A673 (cell line): ENCODE data around the gene KCNF1. TPM values are rescaled to one million over a fixed set of nuclear protein-coding genes. Genes with fewer than 3 reads are reported as not detected.

ENCODE experiments used
- BruUV-seq: library from RNA; stranded (reverse); fragments of 400-500 nt; replicated peaks from 2 replicates; lab custom pipeline; 2021; lab: Mats Ljungman, UMichigan
- CTCF ChIA-PET: fragments of 300-600 bp; sonication (Branson Sonifier 250); formaldehyde crosslinking; loops from one replicate; lab custom pipeline; 2022; ENCODE audit warnings: antibody characterized with exemption; lab: Charles Lee
- POLR2A ChIA-PET: fragments of 300-600 bp; sonication (Branson Sonifier 250); formaldehyde crosslinking; loops from one replicate; lab custom pipeline; 2022; ENCODE audit warnings: antibody characterized with exemption; ENCODE audit not compliant: low non-redundant PET; lab: Charles Lee
- DNase-seq: peaks from one replicate; pipeline ENCODE4 v3.0.0-alpha.2; 2015; ENCODE audit warnings: low spot score
- H3K27ac ChIP-seq: fragments of 200-600 bp; sonication (generic); 2 replicates; pipeline ENCODE4 v1.5.1; 2016; ENCODE audit warnings: mixed run types, low read depth, mild to moderate bottlenecking, mixed read lengths, antibody characterized with exemption, low read length; ENCODE audit not compliant: poor library complexity, severe bottlenecking
- H3K27me3 ChIP-seq: fragments of 200-600 bp; sonication (generic); replicated peaks from 2 replicates; pipeline ENCODE4 v1.6.1; 2017; ENCODE audit warnings: mixed run types, low read depth, mild to moderate bottlenecking, mixed read lengths, antibody characterized with exemption, low read length; ENCODE audit not compliant: insufficient read depth, poor library complexity
- H3K36me3 ChIP-seq: fragments of 200-600 bp; sonication (generic); 2 replicates; pipeline ENCODE4 v1.6.1; 2016; ENCODE audit warnings: mixed run types, mild to moderate bottlenecking, mixed read lengths, antibody characterized with exemption, low read length; ENCODE audit not compliant: insufficient read depth, poor library complexity, severe bottlenecking
- H3K4me1 ChIP-seq: fragments of 200-600 bp; sonication (generic); 2 replicates; pipeline ENCODE4 v1.6.1; 2017; ENCODE audit warnings: mixed run types, mild to moderate bottlenecking, mixed read lengths, antibody characterized with exemption, low read length; ENCODE audit not compliant: insufficient read depth, poor library complexity, severe bottlenecking
- H3K4me3 ChIP-seq: fragments of 200-600 bp; sonication (generic); 2 replicates; pipeline ENCODE4 v1.5.1; 2016; ENCODE audit warnings: low read depth, mixed run types, mild to moderate bottlenecking, mixed read lengths, low read length; ENCODE audit not compliant: poor library complexity, severe bottlenecking
- H3K9me3 ChIP-seq: fragments of 200-600 bp; sonication (generic); 2 replicates; pipeline ENCODE4 v1.6.1; 2016; ENCODE audit warnings: mixed run types, low read depth, mild to moderate bottlenecking, mixed read lengths, antibody characterized with exemption, low read length; ENCODE audit not compliant: poor library complexity, severe bottlenecking
- CTCF ChIP-seq: fragments of 300-800, 200-600 bp; sonication (generic); conservative IDR thresholded peaks from 2 replicates; pipeline ENCODE4 v1.5.1; 2017; ENCODE audit warnings: low read depth, mild to moderate bottlenecking, antibody characterized with exemption, low read length, moderate library complexity, mixed read lengths
- EZH2 ChIP-seq: fragments of 200-600 bp; sonication (generic); IDR thresholded peaks from 2 replicates; pipeline ENCODE4 v1.6.1; 2017; ENCODE audit warnings: borderline replicate concordance, low read depth, mild to moderate bottlenecking, mixed read lengths, antibody characterized with exemption, low read length; ENCODE audit not compliant: poor library complexity, severe bottlenecking
- intact Hi-C: fragments of 100-400 bp; cut with micrococcal nuclease; formaldehyde crosslinking; loops from one replicate; pipeline ENCODE4 v1.10.0; 2022; ENCODE audit not compliant: unreplicated experiment
- total RNA-seq: library from RNA; stranded (reverse); gene quantifications from 2 replicates; pipeline ENCODE4 v1.2.3, GENCODE V29; 2021

KCNF1 gene
- total RNA-seq, 1 experiment from 2014 or later = 0.32 TPM

- H3K36me3 ChIP-seq = no peaks in the 10 kb centered on the region
- no TSS peak for BruUV-seq
- CTCF ChIA-PET = no interaction called here
These were observed 6.5 kb upstream of the KCNF1 start for GRCh38 chr2:10905006-10905861.

GRCh38 chr2:10905862-10906143 is 5.9 kb upstream of the KCNF1 start:
- H3K27ac ChIP-seq = no peak overlapping the region
- intact Hi-C loops = no loop called here
- ChIA-PET POLR2A (no interaction called here), CTCF (no interaction called here)
- DNase-seq = no peak
- H3K4me3 ChIP-seq = no peak overlapping the region
- BruUV-seq = no TSS peak
- H3K27me3 ChIP-seq = no peaks in the 10 kb centered on the region
- H3K36me3 ChIP-seq = no peaks in the 10 kb centered on the region
- TF ChIP-seq EZH2 = no peak
- TF ChIP-seq CTCF = no peak
- H3K9me3 ChIP-seq = no peaks in the 10 kb centered on the region
- peaks cover 4% of the 10 kb centered on the region for H3K4me1 ChIP-seq

More at GRCh38 chr2:10905006-10905861, 6.5 kb upstream of the KCNF1 start:
- no peaks in the 10 kb centered on the region for H3K27me3 ChIP-seq
- no peak overlapping the region for H3K4me3 ChIP-seq
- POLR2A ChIA-PET = no interaction called here
- intact Hi-C loops = no loop called here
- no peak for DNase-seq
- peaks cover 4% of the 10 kb centered on the region for H3K4me1 ChIP-seq
- no peak for TF ChIP-seq CTCF
- TF ChIP-seq EZH2 = no peak
- no peaks in the 10 kb centered on the region for H3K9me3 ChIP-seq
- H3K27ac ChIP-seq = no peak overlapping the region

GRCh38 chr2:10906926-10907625 is 4.7 kb upstream of the KCNF1 start:
- DNase-seq = no peak
- intact Hi-C loops = no loop called here
- no TSS peak for BruUV-seq
- POLR2A ChIA-PET = no interaction called here
- Histone ChIP-seq H3K36me3 (no peaks in the 10 kb centered on the region), H3K27ac (no peak overlapping the region), H3K27me3 (no peaks in the 10 kb centered on the region), H3K4me1 (peaks cover 4% of the 10 kb centered on the region), H3K9me3 (no peaks in the 10 kb centered on the region), H3K4me3 (no peak overlapping the region)
- CTCF ChIA-PET = no interaction called here
- TF ChIP-seq EZH2 (no peak), CTCF (no peak)
